GM21786 (cell line): Measurements from ENCODE around the gene HTRA3.
"Not testable (repeated sequence)": the region's sequence is repeated elsewhere in the genome, so short reads cannot be mapped to it uniquely, and the experiment has no call there.

Experiments used
- ATAC-seq: cut with Tn5 transposase; IDR thresholded peaks from one replicate; pipeline ENCODE4 v1.9.1; 2021; ENCODE audit not compliant: unreplicated experiment

HTRA3 gene

GRCh38 chr4:8338351-8338961, 68.9 kb downstream of the HTRA3 start:
- no peak for ATAC-seq

- no peak for ATAC-seq
These were observed 71.3 kb downstream of the HTRA3 start for GRCh38 chr4:8340781-8341241.

- ATAC-seq = not testable (repeated sequence)
These were observed 71.7 kb downstream of the HTRA3 start for GRCh38 chr4:8341281-8341680.

GRCh38 chr4:8341691-8342090, 72.1 kb downstream of the HTRA3 start:
- ATAC-seq = no peak

- ATAC-seq = no peak
These were observed 73.2 kb downstream of the HTRA3 start for GRCh38 chr4:8342651-8343261.

GRCh38 chr4:8343262-8343966, 73.9 kb downstream of the HTRA3 start:
- ATAC-seq = no peak

- no peak for ATAC-seq
These were observed 74.4 kb downstream of the HTRA3 start for GRCh38 chr4:8343967-8344331.

GRCh38 chr4:8344377-8344776, 74.8 kb downstream of the HTRA3 start:
- no peak for ATAC-seq

- no peak for ATAC-seq
These were observed 75.7 kb downstream of the HTRA3 start for GRCh38 chr4:8345053-8345945.

- no peak for ATAC-seq
These were observed 76.6 kb downstream of the HTRA3 start for GRCh38 chr4:8345946-8346814.

GRCh38 chr4:8346838-8347605, 77.5 kb downstream of the HTRA3 start:
- no peak for ATAC-seq

- no peak for ATAC-seq
These were observed 78.1 kb downstream of the HTRA3 start for GRCh38 chr4:8347660-8348059.

GRCh38 chr4:8348071-8348470, 78.5 kb downstream of the HTRA3 start:
- no peak for ATAC-seq

- not testable (repeated sequence) for ATAC-seq
These were observed 79.7 kb downstream of the HTRA3 start for GRCh38 chr4:8349236-8349635.

GRCh38 chr4:8349664-8350236, 80.2 kb downstream of the HTRA3 start:
- no peak for ATAC-seq

GRCh38 chr4:8350352-8350751, 80.8 kb downstream of the HTRA3 start:
- ATAC-seq = no peak

GRCh38 chr4:8350841-8351461, 81.4 kb downstream of the HTRA3 start:
- no peak for ATAC-seq

GRCh38 chr4:8351931-8352367, 82.4 kb downstream of the HTRA3 start:
- no peak for ATAC-seq
